HG03103 (cell line): Measurements from ENCODE around the gene DCP2.

ENCODE experiments used
- ATAC-seq: cut with Tn5 transposase; IDR thresholded peaks from one replicate; pipeline ENCODE4 v1.9.1; 2021; ENCODE audit warnings: low read depth; ENCODE audit not compliant: unreplicated experiment

The DCP2 gene

DNA sequence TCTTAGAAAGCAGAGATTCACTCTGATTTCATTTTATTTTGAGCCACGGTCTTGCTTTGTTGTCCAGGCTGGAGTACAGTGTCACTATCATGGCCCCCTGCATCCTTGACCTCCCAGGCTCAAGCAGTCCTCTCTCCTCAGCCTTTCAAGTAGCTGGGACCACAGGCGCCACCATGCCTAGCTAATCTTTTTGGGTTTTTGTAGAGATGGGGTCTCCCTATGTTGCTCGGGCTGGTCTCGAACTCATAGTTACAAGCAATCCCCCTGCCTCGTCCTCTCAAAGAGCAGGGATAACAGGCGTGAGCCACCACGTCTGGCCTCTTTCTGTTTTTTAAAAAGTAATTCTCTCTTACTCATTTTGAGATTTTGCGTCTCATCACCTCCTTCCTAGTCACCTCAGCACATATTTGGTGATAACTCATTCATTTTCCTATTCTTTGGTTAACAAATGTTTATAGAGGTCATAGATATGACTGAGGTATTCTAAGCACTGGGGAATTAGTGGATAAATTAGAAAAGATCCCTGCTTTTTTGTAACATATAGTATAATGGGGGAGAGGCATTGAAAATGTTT, 10.8 kb upstream of the DCP2 start:
- ATAC-seq = no peak

DNA sequence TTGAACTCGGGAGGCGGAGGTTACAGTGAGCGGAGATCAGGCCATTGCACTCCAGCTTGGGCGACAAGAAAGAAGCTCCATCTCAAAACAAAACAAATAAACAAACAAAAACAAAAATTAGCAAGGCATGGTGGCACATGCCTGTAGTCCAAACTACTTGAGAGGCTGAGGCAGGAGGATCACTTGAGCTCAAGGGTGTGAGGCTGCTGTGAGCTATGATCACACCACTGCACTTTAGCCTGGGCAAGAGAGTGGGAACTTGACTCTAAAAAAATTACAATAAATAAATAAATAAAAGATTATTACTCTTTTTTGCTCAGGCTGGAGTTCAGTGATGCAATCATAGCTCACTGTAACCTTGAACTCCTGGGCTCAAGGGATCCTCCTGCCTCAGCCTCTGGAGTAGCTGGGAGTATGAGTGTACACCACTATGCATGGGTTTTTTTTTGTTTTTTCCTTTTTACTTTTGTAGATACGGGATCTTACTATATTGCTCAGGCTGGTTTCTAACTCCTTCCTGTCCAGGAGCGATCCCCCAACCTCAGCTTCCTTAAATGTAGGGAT, 9.0 kb upstream of the DCP2 start:
- no peak for ATAC-seq

DNA sequence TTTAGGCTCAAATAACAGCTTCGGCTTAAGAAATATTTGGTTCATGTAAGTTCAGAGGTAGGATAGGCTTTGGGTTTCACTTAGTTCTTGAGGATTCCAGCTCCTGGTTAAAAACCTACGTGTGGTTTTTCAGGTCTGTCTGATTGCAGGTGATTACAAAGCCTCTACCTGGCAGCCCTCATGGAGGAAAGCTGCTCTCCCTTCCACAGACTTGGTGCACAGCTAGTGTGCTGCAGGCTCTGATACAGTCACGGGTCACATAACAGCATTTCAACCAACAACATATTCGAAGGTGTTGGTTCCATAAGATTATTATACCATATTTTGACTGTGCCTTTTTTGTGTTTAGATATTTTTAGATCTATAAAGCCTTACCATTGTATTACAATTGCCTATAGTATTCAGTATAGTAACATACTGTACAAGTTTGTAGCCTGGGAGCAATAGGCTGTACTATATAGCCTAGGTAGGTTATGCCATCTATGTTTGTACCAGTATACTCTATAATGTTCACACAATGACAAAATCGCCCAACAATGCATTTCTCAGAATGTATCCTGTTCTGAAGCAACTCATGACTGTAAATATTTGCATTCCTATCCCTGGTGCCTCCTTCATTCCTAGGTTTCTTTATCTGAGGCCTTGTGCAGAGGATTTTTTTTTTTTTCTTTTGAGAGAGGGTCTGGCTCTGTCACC, 8.0 kb upstream of the DCP2 start:
- ATAC-seq = no peak

DNA sequence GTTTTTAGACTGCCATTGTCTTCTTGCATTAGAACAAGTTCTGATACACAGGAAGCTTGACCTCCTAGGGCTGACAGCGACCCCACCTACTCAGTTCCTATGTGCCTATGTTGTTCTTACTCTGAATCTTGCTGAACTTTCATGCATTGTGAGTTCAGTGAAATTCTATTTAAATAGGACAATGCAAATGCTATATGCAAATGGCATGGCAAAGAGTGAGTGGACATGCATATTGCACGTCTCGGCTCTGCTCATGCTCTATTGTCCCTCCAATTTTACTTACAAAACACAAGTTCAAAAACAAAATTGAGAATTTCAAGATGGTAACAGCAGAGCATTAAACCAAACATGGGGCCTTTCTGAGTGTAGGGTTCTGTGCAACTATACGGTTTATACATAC, 5.3 kb upstream of the DCP2 start:
- ATAC-seq = no peak

DNA sequence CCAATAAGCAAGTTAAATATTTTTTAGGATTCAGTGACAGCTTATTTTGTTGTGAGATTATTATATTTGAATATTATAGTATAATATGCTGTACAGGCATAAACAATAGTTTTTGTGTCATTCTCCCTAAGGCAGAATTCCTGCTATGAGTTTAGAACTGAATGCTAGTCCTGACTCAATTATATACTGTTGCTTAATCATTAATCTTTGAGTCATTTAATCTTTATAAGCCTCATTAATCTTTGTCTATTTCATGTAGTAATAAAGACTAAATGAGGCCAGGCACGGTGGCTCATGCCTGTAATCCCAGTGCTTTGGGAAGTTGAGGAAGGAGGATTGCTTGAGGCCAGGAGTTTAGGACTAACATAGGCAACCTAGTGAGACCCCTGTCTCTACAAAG, 3.6 kb upstream of the DCP2 start:
- ATAC-seq = no peak

DNA sequence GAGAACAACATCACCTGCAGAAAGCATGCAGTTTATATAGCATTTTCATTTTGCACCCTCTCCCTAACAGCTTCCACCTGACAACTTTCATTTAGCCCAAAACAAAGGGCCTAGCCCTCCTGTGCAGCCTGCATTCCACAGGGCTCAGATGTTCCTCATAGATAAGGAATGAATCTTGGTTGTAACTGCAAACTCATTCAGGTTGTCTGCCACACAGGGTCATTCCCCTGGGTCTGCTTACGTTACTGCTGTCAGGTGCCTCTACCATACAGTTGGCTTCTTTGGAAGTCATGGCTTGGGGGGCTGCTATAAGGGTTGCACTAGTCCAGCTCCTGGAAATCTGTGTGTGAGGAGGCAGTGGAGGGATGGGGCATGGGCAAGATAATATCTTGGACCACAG, 2.7 kb upstream of the DCP2 start:
- no peak for ATAC-seq

DNA sequence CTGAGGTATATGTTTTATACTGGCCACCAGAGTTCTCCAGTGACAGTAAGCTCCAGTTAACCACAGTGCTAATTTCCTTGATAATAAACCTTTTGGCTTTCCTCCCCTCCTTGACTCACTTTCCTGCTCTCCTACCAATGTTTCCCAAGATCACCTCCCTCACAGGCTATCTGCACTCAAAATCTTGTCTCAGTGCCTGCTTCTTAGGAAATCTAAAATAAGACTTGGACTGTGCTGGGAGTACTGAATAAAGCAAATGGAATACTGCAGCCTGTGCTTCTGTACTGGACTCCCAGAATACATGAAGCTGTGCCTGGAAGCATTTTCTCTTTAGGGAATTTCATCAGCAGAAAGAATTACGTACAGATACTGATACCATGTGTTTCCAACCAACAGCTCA, 1.7 kb upstream of the DCP2 start:
- no peak for ATAC-seq

DNA sequence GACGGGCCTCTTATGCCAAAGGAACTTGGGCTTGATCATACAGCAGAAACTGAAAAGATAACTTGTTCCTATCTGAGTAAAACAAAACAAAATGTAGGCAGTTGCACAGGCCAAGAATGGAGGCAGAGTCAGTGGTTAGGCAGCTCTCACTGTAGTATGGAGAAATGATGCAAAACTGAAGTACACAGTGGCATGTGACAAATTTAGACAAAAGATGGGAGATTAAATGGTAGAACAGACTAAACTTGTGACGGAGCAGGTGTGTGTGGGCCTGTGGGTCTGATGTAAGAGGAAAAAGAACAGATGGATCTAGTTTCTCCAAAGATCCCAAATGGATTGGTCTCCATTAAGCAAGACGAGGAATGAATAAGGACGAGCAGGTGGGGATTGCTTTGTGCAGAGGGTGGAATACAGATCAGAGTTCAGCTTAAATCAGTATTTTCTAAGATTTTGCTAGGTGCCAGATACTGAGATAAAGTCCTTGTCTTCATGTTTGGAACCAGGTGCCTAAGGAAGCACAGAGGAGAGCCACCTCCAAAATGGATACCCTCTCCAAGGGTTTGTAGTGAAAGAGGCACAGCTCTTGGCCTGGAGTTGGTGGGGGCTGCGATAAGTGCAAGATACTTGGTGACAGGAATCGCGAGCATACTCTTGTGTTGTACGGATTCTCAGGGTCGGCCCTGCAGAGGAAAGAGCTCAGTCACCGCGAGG, 722 bp upstream of the DCP2 start:
- peak; percentile 14 for ATAC-seq

DNA sequence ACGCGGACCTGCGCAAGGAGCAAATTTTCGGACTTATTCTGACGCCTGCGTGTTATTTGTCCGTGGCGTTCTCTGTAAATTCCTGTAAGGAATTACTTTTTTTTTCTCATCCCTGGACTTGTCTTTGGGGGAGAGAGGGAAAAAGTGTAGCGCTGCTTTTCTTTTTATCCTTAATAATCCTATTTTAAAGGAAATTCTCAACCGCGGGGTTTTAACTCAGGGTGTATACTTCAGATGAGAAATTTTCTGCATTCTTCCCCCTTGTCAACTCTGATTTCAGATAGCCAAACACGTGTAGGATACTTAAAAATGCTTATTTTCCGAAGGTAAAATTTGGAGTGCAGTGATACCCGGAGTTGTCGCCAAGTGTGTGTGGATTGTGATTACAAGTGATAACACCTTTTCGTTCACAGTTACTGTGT, 853 bp downstream of the DCP2 start:
- ATAC-seq = no peak

DNA sequence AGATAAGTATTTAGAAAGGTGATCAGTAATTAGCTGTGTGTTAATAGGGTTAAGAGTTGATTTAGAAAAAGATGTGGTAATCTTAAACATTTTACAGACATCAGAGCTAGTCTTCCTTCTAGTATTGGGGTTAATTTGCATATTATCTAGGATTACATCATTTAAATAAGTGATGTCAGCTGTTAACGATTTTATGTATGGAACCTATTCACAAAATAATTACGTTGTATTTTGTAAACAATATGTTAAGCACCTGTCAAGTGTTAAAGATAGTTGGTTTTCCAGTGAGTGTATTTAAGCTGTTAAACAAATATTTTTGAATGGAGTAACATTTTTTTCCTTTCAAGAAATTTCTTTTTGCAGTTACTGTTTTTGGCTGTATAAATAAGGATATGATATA, 2.2 kb downstream of the DCP2 start:
- no peak for ATAC-seq

DNA sequence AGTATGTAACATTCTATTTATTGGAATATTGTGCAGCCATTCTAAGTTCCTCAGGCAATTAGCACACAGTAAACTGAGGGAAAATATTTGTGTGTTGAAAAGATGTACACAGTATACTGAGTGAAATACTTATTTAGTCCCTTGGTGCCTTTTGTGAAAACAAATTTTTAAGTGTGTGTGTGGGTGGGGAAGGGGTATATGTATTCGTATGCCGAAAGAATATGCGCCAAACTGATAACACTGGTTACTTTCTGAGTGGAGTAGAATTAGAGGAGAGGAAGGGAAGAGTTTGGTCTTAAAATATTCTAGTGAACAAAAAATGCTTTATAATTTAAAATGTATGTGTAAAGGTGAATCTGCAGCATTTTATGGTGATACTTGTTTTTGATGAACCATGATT, 3.1 kb downstream of the DCP2 start:
- no peak for ATAC-seq

DNA sequence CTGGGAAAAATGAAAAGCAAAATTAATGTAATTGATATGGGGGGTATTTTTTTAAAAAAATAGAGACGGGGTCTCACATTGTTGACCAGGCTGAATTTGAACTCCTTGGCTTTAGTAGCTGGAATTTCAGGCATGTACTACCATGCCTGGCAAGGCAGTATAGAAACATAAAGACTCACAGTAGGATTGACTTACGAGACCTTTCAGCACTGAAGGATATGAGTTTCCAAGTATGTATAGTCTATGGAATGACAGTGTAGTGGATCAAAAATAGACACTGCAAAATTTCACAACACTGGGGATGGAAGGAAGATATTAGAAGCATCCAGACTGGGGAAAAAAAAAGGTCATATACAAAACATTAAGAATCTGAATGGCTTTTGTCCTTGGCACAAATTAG, 6.8 kb downstream of the DCP2 start:
- no peak for ATAC-seq

DNA sequence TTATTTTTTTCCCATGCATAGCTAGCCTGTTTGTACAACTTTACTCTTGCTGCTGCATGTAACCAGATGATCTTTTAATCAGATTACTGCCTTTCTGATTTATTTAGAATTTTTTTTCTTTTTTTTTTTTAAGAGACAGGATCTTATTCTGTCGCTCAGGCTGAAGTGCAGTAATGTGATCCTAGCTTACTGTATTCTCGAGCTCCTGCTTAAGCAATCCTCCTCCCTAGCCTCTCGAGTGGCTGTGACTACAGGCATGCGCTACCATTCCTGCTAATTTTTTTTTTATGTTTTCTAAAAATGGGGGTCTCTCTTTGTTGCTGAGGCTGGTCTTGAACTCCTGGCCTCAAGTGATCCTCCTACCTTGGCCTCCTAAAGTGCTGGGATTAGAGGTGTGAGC, 9.6 kb downstream of the DCP2 start:
- ATAC-seq = no peak

DNA sequence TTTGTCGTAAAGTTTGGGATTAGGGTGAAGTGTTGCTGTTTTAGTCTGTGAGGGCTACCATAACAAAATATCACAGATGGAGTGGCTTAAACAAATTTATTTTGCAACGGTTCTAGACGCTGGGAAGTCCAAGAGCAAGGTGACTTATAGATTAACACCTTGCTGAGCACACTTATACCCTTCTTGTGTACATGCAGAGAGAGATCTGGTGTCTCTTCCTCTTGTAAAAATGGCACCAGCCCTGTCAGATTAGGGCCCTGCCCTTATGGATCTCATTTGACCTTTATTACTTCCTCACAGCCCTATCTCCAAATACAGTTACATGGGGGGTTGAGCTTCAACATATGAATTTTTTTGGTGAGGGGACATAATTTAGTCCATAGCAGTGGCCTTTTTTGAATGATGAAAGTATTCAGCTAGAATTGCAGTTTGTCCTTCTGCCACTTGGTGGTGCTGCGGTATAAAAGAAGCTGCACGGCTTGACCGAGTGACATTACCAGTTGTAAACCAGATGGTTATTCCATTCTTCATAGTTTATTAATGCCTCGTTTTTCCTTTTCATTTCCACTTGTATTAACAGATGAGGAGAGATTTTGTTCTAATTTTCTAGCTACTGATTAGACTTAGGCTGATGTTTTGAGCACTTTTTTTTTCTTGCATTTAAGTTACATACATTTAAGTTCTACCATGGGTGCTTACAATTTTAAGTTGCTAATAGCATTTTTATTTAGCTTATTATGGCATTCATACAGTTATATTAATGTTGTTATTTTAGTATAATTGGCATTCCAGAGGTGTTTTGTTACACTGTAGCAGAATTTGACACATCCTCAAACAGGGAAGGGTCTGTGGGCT, 19.4 kb downstream of the DCP2 start:
- peak; percentile 81 for ATAC-seq

DNA sequence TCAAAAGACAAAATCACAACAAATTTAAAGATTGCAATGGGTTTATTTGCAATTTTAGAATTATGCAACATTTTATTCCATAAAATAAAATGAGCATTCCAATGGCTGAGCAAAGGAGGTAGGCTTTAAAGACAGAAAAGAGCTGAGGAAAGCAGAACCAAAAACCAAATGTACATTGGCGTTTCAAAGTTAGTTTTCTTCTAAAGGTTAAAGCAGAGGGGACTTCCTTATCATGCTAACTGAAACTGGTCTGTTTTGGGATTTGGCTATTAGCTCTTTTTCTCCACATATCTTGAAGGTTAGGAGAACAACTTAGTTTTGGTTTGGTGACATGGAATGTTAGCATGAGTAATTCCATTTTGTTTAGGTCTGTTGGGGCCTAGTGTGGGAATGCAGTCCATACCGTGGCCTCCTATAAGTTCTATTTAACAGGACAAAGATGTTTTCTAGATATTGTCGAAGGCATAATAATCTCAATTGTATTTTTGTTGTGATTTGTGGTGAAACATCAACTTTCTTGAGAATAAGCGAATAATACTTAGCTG, 20.3 kb downstream of the DCP2 start:
- ATAC-seq = no peak

DNA sequence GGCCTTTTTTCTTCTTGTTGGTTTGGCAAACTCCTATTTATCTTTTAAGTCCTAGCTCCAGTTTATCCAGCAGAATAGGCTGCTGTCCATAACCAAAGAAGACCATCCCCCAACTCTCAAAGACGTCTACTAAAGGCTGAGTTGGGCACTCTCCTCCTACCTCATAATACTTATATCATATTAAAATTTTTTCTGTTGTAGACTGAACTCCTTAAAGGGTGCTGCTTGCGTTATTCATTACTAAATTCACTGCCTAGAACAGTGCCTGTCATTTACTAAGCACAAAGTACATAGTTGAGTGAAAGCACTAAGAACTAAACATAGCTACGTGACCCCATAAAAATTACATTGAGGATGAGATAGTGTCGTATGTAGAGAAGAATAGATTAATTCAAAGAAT, 21.7 kb downstream of the DCP2 start:
- no peak for ATAC-seq

DNA sequence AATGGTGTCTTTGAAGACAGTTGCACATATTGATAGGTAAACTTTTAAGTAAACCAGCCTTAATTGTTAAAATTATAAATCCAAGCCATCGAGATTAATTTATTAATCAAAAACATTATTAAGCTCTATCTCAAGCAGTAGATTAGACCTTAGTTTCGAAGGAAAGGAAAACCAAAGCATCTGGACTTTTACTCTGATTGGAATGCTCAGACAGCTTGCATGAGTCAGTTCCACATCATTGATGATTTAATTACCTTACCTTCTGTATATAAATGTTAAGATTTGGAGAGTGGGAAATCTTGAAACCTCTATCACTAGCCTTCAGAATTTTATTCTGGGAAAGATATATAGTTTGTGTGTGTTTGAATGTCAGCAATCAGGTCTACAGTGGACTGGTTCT, 23.9 kb downstream of the DCP2 start:
- ATAC-seq = no peak

DNA sequence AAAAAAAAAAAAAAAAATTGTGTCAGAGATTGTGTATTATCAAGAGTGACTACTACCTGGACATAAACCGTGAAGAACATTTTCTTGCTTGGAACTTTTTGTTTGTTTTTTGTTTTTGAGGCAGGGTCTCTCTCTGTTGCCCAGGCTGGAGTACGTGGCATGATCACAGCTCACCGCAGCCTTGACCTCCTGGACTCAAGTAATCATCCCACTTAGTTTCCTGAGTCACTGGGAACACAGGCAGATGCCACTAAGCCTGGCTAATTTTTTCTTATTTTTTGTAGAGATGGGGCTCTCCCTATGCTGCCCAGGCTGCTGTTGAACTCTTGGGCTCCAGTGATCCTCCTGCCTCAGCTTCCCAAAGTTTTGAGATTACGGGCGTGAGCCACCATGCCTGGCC, 25.8 kb downstream of the DCP2 start:
- ATAC-seq = no peak

DNA sequence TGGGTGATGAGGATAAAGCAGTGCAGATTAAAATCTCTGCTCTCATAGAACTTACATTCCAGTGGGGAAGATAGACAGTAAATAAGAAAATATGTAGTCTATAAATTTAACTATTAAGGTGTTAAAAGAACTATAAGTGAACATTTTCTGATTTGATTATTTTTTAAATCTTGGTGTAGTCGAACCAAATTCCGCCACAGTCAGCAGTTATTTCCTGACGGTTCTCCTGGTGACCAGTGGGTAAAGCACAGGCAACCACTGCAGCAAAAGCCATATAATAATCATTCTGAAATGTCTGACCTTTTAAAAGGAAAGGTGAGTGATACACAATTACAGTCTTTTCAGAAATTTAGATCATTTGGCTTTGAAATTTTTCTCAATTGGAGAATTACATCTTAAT, 27.2 kb downstream of the DCP2 start:
- no peak for ATAC-seq

DNA sequence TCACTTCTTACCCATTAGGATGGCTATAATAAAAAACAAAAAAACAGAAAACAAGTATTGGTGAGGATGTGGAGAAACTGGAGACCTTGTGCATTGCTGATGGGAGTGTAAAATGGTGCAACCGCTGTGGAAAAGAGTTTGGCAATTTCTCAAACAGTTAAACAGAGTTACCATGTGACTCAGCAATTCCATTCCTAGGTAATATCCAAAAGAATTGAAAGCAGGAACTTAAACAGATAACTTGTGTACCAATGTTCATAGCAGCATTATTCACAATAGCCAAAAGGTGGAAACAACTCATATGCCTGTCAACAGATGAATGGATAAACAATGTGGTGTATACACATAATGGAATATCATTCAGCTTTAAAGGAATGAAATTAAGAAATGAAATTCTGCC, 28.9 kb downstream of the DCP2 start:
- ATAC-seq = no peak
